Measurements from ENCODE around the gene CRYBB1.

CRYBB1 gene

DNA sequence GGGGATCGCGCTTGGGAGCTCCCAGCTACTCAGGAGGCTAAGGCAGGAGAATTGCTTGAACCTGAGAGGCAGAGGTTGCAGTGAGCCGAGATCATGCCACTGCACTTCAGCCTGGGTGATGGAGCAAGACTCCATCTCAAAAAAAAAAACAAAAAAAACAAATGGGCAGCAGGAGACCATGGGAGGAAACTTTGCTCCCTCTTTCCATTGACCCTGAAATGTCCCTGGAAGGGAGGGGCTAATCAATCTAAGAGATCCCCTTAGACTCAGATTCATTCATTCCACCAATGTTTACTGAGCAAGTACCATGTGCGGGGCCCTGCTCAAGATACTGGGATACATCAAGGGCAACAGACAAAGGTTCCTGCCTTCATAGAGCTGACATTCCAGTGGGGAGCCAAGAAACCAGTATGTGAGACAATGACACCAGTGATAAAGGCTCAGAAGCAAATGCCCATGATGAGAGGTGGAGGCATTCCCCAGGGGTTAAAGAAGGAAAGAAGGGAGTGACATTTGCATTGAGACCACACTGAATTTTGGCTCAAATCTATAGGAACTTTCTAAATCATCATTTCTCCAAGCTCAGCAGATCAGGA, 67.8 kb downstream of the CRYBB1 start:
- no peak for DNase-seq

Measured in eye (tissue), 1 donor.